Suppressor macrophage treated with lipopolysaccharide for 4 hours (primary cell): ENCODE measurements around the gene CHURC1.

Experiments used
- DNase-seq: peaks from one replicate; pipeline ENCODE4 v3.0.0-alpha.2; 2020

Gene CHURC1

GRCh38 chr14:64914237-64915028 lies at the start of gene CHURC1:
TSS of gene CHURC1 (plus strand) at chr14:64914455. CDS start at chr14:64914496, 41 bp downstream.
- DNase-seq = peak; percentile 99

GRCh38 chr14:64865109-64865508 lies 49.1 kb upstream of the CHURC1 start:
- no peak for DNase-seq

GRCh38 chr14:64865992-64866391 lies 48.3 kb upstream of the CHURC1 start:
- no peak for DNase-seq

GRCh38 chr14:64867182-64867581 lies 47.1 kb upstream of the CHURC1 start:
- DNase-seq = no peak

GRCh38 chr14:64868379-64868778 lies 45.9 kb upstream of the CHURC1 start:
- no peak for DNase-seq

- no peak for DNase-seq
Measured at GRCh38 chr14:64868841-64869240, 45.4 kb upstream of the CHURC1 start.

- DNase-seq = no peak
Measured at GRCh38 chr14:64870160-64870559, 44.1 kb upstream of the CHURC1 start.

GRCh38 chr14:64871344-64871743 lies 42.9 kb upstream of the CHURC1 start:
- no peak for DNase-seq

- no peak for DNase-seq
Measured at GRCh38 chr14:64873506-64874219, 40.6 kb upstream of the CHURC1 start.

GRCh38 chr14:64875350-64875749 lies 38.9 kb upstream of the CHURC1 start:
- DNase-seq = no peak

- DNase-seq = no peak
Measured at GRCh38 chr14:64877846-64878245, 36.4 kb upstream of the CHURC1 start.

GRCh38 chr14:64878837-64879634 lies 35.2 kb upstream of the CHURC1 start:
- DNase-seq = no peak

- no peak for DNase-seq
Measured at GRCh38 chr14:64879635-64880220, 34.5 kb upstream of the CHURC1 start, which contains the start of gene SPTB. TSS of gene SPTB (minus strand) at chr14:64879907. CDS start at chr14:64823094, 56,813 bp downstream.

GRCh38 chr14:64880221-64881121 lies 33.8 kb upstream of the CHURC1 start:
- no peak for DNase-seq

- no peak for DNase-seq
Measured at GRCh38 chr14:64885559-64885958, 28.7 kb upstream of the CHURC1 start.

GRCh38 chr14:64889352-64889751 lies 24.9 kb upstream of the CHURC1 start:
- no peak for DNase-seq

GRCh38 chr14:64891173-64891838 lies 22.9 kb upstream of the CHURC1 start:
- DNase-seq = no peak

GRCh38 chr14:64891839-64892375 lies 22.3 kb upstream of the CHURC1 start:
- peak; percentile 72 for DNase-seq

GRCh38 chr14:64899958-64900357 lies 14.3 kb upstream of the CHURC1 start:
- DNase-seq = no peak

- no peak for DNase-seq
Measured at GRCh38 chr14:64906022-64906421, 8.2 kb upstream of the CHURC1 start.
